Measurements from ENCODE around the gene BRD3OS.

BRD3OS gene

GRCh38 chr9:134002796-134003195 lies 22.5 kb upstream of the BRD3OS start:
- no peak for FAIRE-seq
- DNase-seq (ENCODE audit: extremely low spot score, insufficient read length, low read depth) = no peak

- DNase-seq (ENCODE audit: extremely low spot score, insufficient read length, low read depth) (no peak), FAIRE-seq (no peak)
These were observed 22.0 kb upstream of the BRD3OS start for GRCh38 chr9:134003237-134003636.

- FAIRE-seq (no peak), DNase-seq (ENCODE audit: extremely low spot score, insufficient read length, low read depth) (no peak)
These were observed 21.0 kb upstream of the BRD3OS start for GRCh38 chr9:134004131-134004873.

- DNase-seq (ENCODE audit: extremely low spot score, insufficient read length, low read depth) = no peak
- FAIRE-seq = no peak
These were observed 20.4 kb upstream of the BRD3OS start for GRCh38 chr9:134004881-134005280.

- DNase-seq (ENCODE audit: extremely low spot score, insufficient read length, low read depth) (no peak), FAIRE-seq (no peak)
These were observed 19.9 kb upstream of the BRD3OS start for GRCh38 chr9:134005381-134005780.

- FAIRE-seq = no peak
- no peak for DNase-seq (ENCODE audit: extremely low spot score, insufficient read length, low read depth)
These were observed 18.1 kb upstream of the BRD3OS start for GRCh38 chr9:134007150-134007549.

GRCh38 chr9:134007571-134007970 lies 17.7 kb upstream of the BRD3OS start:
- FAIRE-seq = no peak

GRCh38 chr9:134010310-134011173 lies 14.7 kb upstream of the BRD3OS start:
- FAIRE-seq (no peak), DNase-seq (ENCODE audit: extremely low spot score, insufficient read length, low read depth) (no peak)

More at GRCh38 chr9:134007571-134007970, 17.7 kb upstream of the BRD3OS start:
- DNase-seq (ENCODE audit: extremely low spot score, insufficient read length, low read depth) = no peak

GRCh38 chr9:134011401-134011800 lies 13.9 kb upstream of the BRD3OS start:
- no peak for DNase-seq (ENCODE audit: extremely low spot score, insufficient read length, low read depth)
- no peak for FAIRE-seq

GRCh38 chr9:134014946-134015345 lies 10.3 kb upstream of the BRD3OS start:
- DNase-seq (ENCODE audit: extremely low spot score, insufficient read length, low read depth) (no peak), FAIRE-seq (no peak)

- FAIRE-seq (no peak), DNase-seq (ENCODE audit: extremely low spot score, insufficient read length, low read depth) (no peak)
These were observed 978 bp upstream of the BRD3OS start for GRCh38 chr9:134024214-134024792.

GRCh38 chr9:134025606-134026541 lies 593 bp downstream of the BRD3OS start:
- FAIRE-seq = no peak
- DNase-seq (ENCODE audit: extremely low spot score, insufficient read length, low read depth) = peak; percentile 20

GRCh38 chr9:134026581-134026980 lies 1.3 kb downstream of the BRD3OS start:
- FAIRE-seq (no peak), DNase-seq (ENCODE audit: extremely low spot score, insufficient read length, low read depth) (no peak)

GRCh38 chr9:134026981-134027380 lies 1.7 kb downstream of the BRD3OS start:
- FAIRE-seq = no peak
- DNase-seq (ENCODE audit: extremely low spot score, insufficient read length, low read depth) = no peak

- DNase-seq (ENCODE audit: extremely low spot score, insufficient read length, low read depth) (no peak), FAIRE-seq (no peak)
These were observed 2.3 kb downstream of the BRD3OS start for GRCh38 chr9:134027561-134027960.

- no peak for DNase-seq (ENCODE audit: extremely low spot score, insufficient read length, low read depth)
- FAIRE-seq = no peak
These were observed 2.8 kb downstream of the BRD3OS start for GRCh38 chr9:134028076-134028475.

GRCh38 chr9:134028575-134029247 lies 3.4 kb downstream of the BRD3OS start:
- FAIRE-seq = no peak

GRCh38 chr9:134029248-134030226 lies 4.3 kb downstream of the BRD3OS start:
- DNase-seq (ENCODE audit: extremely low spot score, insufficient read length, low read depth) = no peak
- no peak for FAIRE-seq

More at GRCh38 chr9:134028575-134029247, 3.4 kb downstream of the BRD3OS start:
- DNase-seq (ENCODE audit: extremely low spot score, insufficient read length, low read depth) = no peak

All from GM18507 (cell line).